HCT116 (cell line): ENCODE measurements around the gene LMO2. TPM values are rescaled to one million over a fixed set of nuclear protein-coding genes. Genes with fewer than 3 reads are reported as not detected.

Experiments
- ATAC-seq: fragments of 200-7000 bp; cut with Tn5 transposase; 2 replicates; pipeline ENCODE4 v1.9.1; 2020; ENCODE audit warnings: mild to moderate bottlenecking, moderate library complexity
- BruUV-seq: library from RNA; stranded (reverse); fragments of 400-500 nt; replicated peaks from 2 replicates; lab custom pipeline; 2021; lab: Mats Ljungman, UMichigan
- CTCF ChIA-PET: fragments of 300-600 bp; sonication (Branson Sonifier 250); formaldehyde crosslinking; loops from one replicate; lab custom pipeline; 2021; ENCODE audit warnings: antibody characterized with exemption; lab: Charles Lee
- POLR2A ChIA-PET: fragments of 300-600, 350-600 bp; sonication (Branson Sonifier 250); formaldehyde crosslinking; loops from one replicate; lab custom pipeline; 2021; ENCODE audit warnings: antibody characterized with exemption; lab: Charles Lee
- RAD21 ChIA-PET, 2 experiments: fragments of 300-600 bp; sonication (Branson Sonifier 250); formaldehyde crosslinking; loops; one replicate each; lab custom pipeline; 2023; ENCODE audit warnings: low total read pairs in 2 of 2; ENCODE audit not compliant: uncharacterized antibody in 2 of 2, unreplicated experiment in 2 of 2, low non-redundant PET in 1 of 2; lab: Charles Lee
- DNase-seq: peaks from one replicate; pipeline ENCODE4 v3.0.0-alpha.2; 2010; ENCODE audit warnings: low read depth, low spot score
- H2AFZ ChIP-seq: fragments of 200-600 bp; shearing (Covaris generic), sonication (generic); 2 replicates; pipeline ENCODE4 v1.6.1; 2017; ENCODE audit warnings: low read depth, mixed run types, mixed read lengths, antibody characterized with exemption, low read length; ENCODE audit not compliant: poor library complexity, severe bottlenecking
- H3K27ac ChIP-seq: 2 replicates; pipeline ENCODE4 v1.5.1; 2012; ENCODE audit warnings: low read depth, low read length
- H3K27me3 ChIP-seq: fragments of 200-600 bp; sonication (generic); 2 replicates; pipeline ENCODE4 v1.6.1; 2016; ENCODE audit warnings: mixed run types, low read length, mixed read lengths; ENCODE audit not compliant: insufficient read depth
- H3K36me3 ChIP-seq, 2 experiments: fragments of 200-500 bp in 1 of 2; fragments of 200-600 bp in 1 of 2; sonication (Bioruptor generic) in 1 of 2; sonication (generic) in 1 of 2; 2 replicates each; pipeline versions ENCODE4 v1.5.1 to v1.6.1; 2014 to 2016; ENCODE audit warnings: low read length in 2 of 2, inconsistent platforms in 1 of 2, mixed read lengths in 1 of 2, mixed run types in 1 of 2; ENCODE audit not compliant: insufficient read depth in 2 of 2, control insufficient read depth in 1 of 2
- H3K4me1 ChIP-seq, 2 experiments: fragments of 200-600 bp in 1 of 2; sonication (generic) in 1 of 2; 2 replicates each; pipeline versions ENCODE4 v1.5.1 to v1.6.1; 2012 to 2017; ENCODE audit warnings: low read length in 2 of 2, inconsistent platforms in 1 of 2, mild to moderate bottlenecking in 1 of 2, mixed read lengths in 1 of 2, mixed run types in 1 of 2, moderate library complexity in 1 of 2; ENCODE audit not compliant: insufficient read depth in 2 of 2, control insufficient read depth in 1 of 2
- H3K4me2 ChIP-seq: fragments of 200-600 bp; sonication (generic); 2 replicates; pipeline ENCODE4 v1.6.1; 2017; ENCODE audit warnings: mixed run types, low read length, mixed read lengths
- H3K4me3 ChIP-seq, 2 experiments: fragments of 200-600 bp in 1 of 2; sonication (generic) in 1 of 2; replicated peaks in 1 of 2; 2 replicates each; pipeline ENCODE4 v1.5.1; 2011 to 2016; ENCODE audit warnings: low read length in 2 of 2, control low read depth in 1 of 2, low read depth in 1 of 2, mild to moderate bottlenecking in 1 of 2, mixed read lengths in 1 of 2, mixed run types in 1 of 2
- H3K79me2 ChIP-seq: fragments of 200-600 bp; sonication (generic); 2 replicates; pipeline ENCODE4 v1.6.1; 2017; ENCODE audit warnings: mild to moderate bottlenecking, mixed run types, low read length, moderate library complexity, mixed read lengths; ENCODE audit not compliant: insufficient read depth
- H3K9ac ChIP-seq: fragments of 200-600 bp; sonication (generic); 2 replicates; pipeline ENCODE4 v1.6.1; 2016; ENCODE audit warnings: low read length, mixed read lengths
- H3K9me2 ChIP-seq: fragments of 200-600 bp; sonication (generic), shearing (Covaris generic); 2 replicates; pipeline ENCODE4 v1.6.1; 2017; ENCODE audit warnings: mixed run types, mild to moderate bottlenecking, moderate library complexity; ENCODE audit not compliant: insufficient read depth
- H3K9me3 ChIP-seq, 2 experiments: fragments of 200-500 bp in 1 of 2; fragments of 200-600 bp in 1 of 2; sonication (Bioruptor generic) in 1 of 2; sonication (generic) in 1 of 2; 2 replicates each; pipeline ENCODE4 v1.6.1; 2014 to 2017; ENCODE audit warnings: low read length in 2 of 2, mixed read lengths in 2 of 2, inconsistent platforms in 1 of 2, low read depth in 1 of 2, mild to moderate bottlenecking in 1 of 2, mixed run types in 1 of 2, moderate library complexity in 1 of 2; ENCODE audit not compliant: control insufficient read depth in 1 of 2, insufficient read depth in 1 of 2
- H4K20me1 ChIP-seq: fragments of 200-600 bp; sonication (generic), shearing (Covaris generic); 2 replicates; pipeline ENCODE4 v1.6.1; 2017; ENCODE audit warnings: mixed run types, mild to moderate bottlenecking, moderate library complexity; ENCODE audit not compliant: insufficient read depth
- EGR1 ChIP-seq: IDR thresholded peaks from 2 replicates; pipeline ENCODE4 v1.6.1; 2012; ENCODE audit warnings: low read depth
- EZH2 ChIP-seq: fragments of 200-600 bp; sonication (generic); IDR thresholded peaks from 2 replicates; pipeline ENCODE4 v1.6.1; 2017; ENCODE audit warnings: antibody characterized with exemption, mixed run types
- EZH2phosphoT487 ChIP-seq: fragments of 200-600 bp; IDR thresholded peaks from 2 replicates; pipeline ENCODE4 v1.6.1; 2018; ENCODE audit warnings: antibody characterized with exemption, borderline replicate concordance
- MAX ChIP-seq: IDR thresholded peaks from 2 replicates; pipeline ENCODE4 v1.6.1; 2012
- POLR2A ChIP-seq: IDR thresholded peaks from 2 replicates; pipeline ENCODE4 v1.7.0; 2011; ENCODE audit warnings: borderline replicate concordance; ENCODE audit not compliant: insufficient read depth, insufficient read length; ENCODE audit errors: extremely low read depth
- SP1 ChIP-seq: IDR thresholded peaks from 2 replicates; pipeline ENCODE4 v1.6.1; 2012; ENCODE audit warnings: low read depth
- SRF ChIP-seq: IDR thresholded peaks from 2 replicates; pipeline ENCODE4 v1.6.1; 2012; ENCODE audit warnings: low read depth
- TCF7L2 ChIP-seq: IDR thresholded peaks from 2 replicates; pipeline ENCODE4 v1.7.0; 2011; ENCODE audit warnings: borderline replicate concordance, inconsistent platforms; ENCODE audit not compliant: insufficient read depth, insufficient read length; ENCODE audit errors: extremely low read depth
- ZBTB33 ChIP-seq: IDR thresholded peaks from 2 replicates; pipeline ENCODE4 v1.6.1; 2011; ENCODE audit warnings: mild to moderate bottlenecking, low read length, moderate library complexity; ENCODE audit not compliant: insufficient replicate concordance; ENCODE audit errors: extremely low read depth
- intact Hi-C: fragments of 100-400 bp; cut with micrococcal nuclease; formaldehyde crosslinking; loops from 2 replicates; pipeline ENCODE4 v1.10.0; 2022
- total RNA-seq: library from RNA; stranded (reverse); gene quantifications from one replicate; pipeline ENCODE4 v1.2.1, GENCODE V29; 2021; ENCODE audit not compliant: unreplicated experiment

LMO2 gene
- total RNA-seq, 1 experiment from 2014 or later: 2.8 TPM

GRCh38 chr11:33857933-33858371 lies 33.9 kb downstream of the LMO2 start (continued):
- no peak for TF ChIP-seq EGR1
- TF ChIP-seq SP1: no peak
- TF ChIP-seq POLR2A: no peak
- no peak for TF ChIP-seq EZH2
- TF ChIP-seq ZBTB33: no peak

GRCh38 chr11:33855500-33855899 lies 36.4 kb downstream of the LMO2 start:
- TF ChIP-seq TCF7L2: no peak
- no peak for TF ChIP-seq SRF
- no peak for TF ChIP-seq EZH2phosphoT487
- TF ChIP-seq MAX: no peak
- TF ChIP-seq, all 23 proteins: peak for 0
- Histone ChIP-seq H3K36me3 (no peaks in the 10 kb centered on the region), H2AFZ (no peak overlapping the region), H3K4me3 (no peak overlapping the region), H3K27ac (no peak overlapping the region), H3K9ac (no peak overlapping the region), H3K9me3 (no peaks in the 10 kb centered on the region), H3K4me1 (peaks cover 0 to 3% of the 10 kb centered on the region in 2 experiments; a peak in 1 of 4 replicates), H3K9me2 (no peaks in the 10 kb centered on the region), H3K4me2 (no peak overlapping the region), H3K79me2 (no peaks in the 10 kb centered on the region), H4K20me1 (no peaks in the 10 kb centered on the region), H3K27me3 (no peaks in the 10 kb centered on the region)
- POLR2A ChIA-PET: no interaction called here
- ATAC-seq (no peak), DNase-seq (no peak)
- intact Hi-C loops: loop anchor here (5.0 to 10.0 kb wide), 2 partner anchors 132 to 1039 kb away; no protein-coding TSS in a partner anchor
- CTCF ChIA-PET: interaction anchor here (2.0 kb wide), 1 partner anchor 132 kb away, joined by 5 read pairs; no protein-coding TSS in a partner anchor
- BruUV-seq: no TSS peak
- RAD21 ChIA-PET: no interaction called here
